HUES48 (cell line): ENCODE results near the gene STARD7.

ENCODE experiments used
- H3K27ac ChIP-seq: one replicate; pipeline ENCODE4 v1.7.0; 2013; ENCODE audit warnings: low read depth, low read length, inconsistent platforms
- H3K27me3 ChIP-seq: 2 replicates; pipeline ENCODE4 v1.6.1; 2013; ENCODE audit warnings: mild to moderate bottlenecking, low read length; ENCODE audit not compliant: control insufficient read depth, insufficient read depth
- H3K36me3 ChIP-seq: 2 replicates; pipeline ENCODE4 v1.6.1; 2013; ENCODE audit warnings: low read length; ENCODE audit not compliant: control insufficient read depth, insufficient read depth
- H3K4me1 ChIP-seq: 2 replicates; pipeline ENCODE4 v1.6.1; 2013; ENCODE audit warnings: mild to moderate bottlenecking, low read length; ENCODE audit not compliant: control insufficient read depth, insufficient read depth
- H3K4me3 ChIP-seq: 2 replicates; pipeline ENCODE4 v1.5.1; 2013; ENCODE audit warnings: mild to moderate bottlenecking, low read depth, low read length
- H3K9ac ChIP-seq: 2 replicates; pipeline ENCODE4 v1.6.1; 2013; ENCODE audit warnings: mild to moderate bottlenecking, low read depth, low read length, moderate library complexity
- H3K9me3 ChIP-seq: 2 replicates; pipeline ENCODE4 v1.6.1; 2013; ENCODE audit warnings: low read length; ENCODE audit not compliant: control insufficient read depth, insufficient read depth

The STARD7 gene

GRCh38 chr2:96247896-96248295, 39.3 kb upstream of the STARD7 start:
- H3K36me3 ChIP-seq, result peaks cover 14% of the 10 kb centered on the region
- no peaks in the 10 kb centered on the region for H3K27me3 ChIP-seq
- H3K4me3 ChIP-seq, result no peak overlapping the region
- no peaks in the 10 kb centered on the region for H3K9me3 ChIP-seq
- H3K9ac ChIP-seq, result no peak overlapping the region
- no peaks in the 10 kb centered on the region for H3K4me1 ChIP-seq
- H3K27ac ChIP-seq, result no peak overlapping the region

GRCh38 chr2:96247009-96247408, 38.4 kb upstream of the STARD7 start:
- no peak overlapping the region for H3K27ac ChIP-seq
- H3K36me3 ChIP-seq, result peaks cover 5% of the 10 kb centered on the region
- no peak overlapping the region for H3K9ac ChIP-seq
- no peaks in the 10 kb centered on the region for H3K4me1 ChIP-seq
- no peaks in the 10 kb centered on the region for H3K27me3 ChIP-seq
- no peak overlapping the region for H3K4me3 ChIP-seq
- H3K9me3 ChIP-seq, result no peaks in the 10 kb centered on the region

- Histone ChIP-seq H3K27me3 (no peaks in the 10 kb centered on the region), H3K9me3 (no peaks in the 10 kb centered on the region), H3K9ac (no peak overlapping the region), H3K27ac (no peak overlapping the region), H3K4me1 (no peaks in the 10 kb centered on the region), H3K36me3 (0 out of 2 replicates have a peak, but pooled peaks cover 3% of the 10 kb centered on the region), H3K4me3 (no peak overlapping the region)
Measured at GRCh38 chr2:96245609-96246390, 37.2 kb upstream of the STARD7 start.

- Histone ChIP-seq H3K4me1 (no peaks in the 10 kb centered on the region), H3K27ac (no peak overlapping the region), H3K4me3 (no peak overlapping the region), H3K27me3 (no peaks in the 10 kb centered on the region), H3K9ac (no peak overlapping the region), H3K9me3 (no peaks in the 10 kb centered on the region), H3K36me3 (no peaks in the 10 kb centered on the region)
Measured at GRCh38 chr2:96243843-96244242, 35.2 kb upstream of the STARD7 start.

GRCh38 chr2:96241900-96242611, 33.4 kb upstream of the STARD7 start:
- no peak overlapping the region for H3K27ac ChIP-seq

GRCh38 chr2:96241227-96241626, 32.6 kb upstream of the STARD7 start:
- Histone ChIP-seq H3K27ac (no peak overlapping the region), H3K36me3 (no peaks in the 10 kb centered on the region), H3K9me3 (no peaks in the 10 kb centered on the region), H3K27me3 (no peaks in the 10 kb centered on the region), H3K4me1 (no peaks in the 10 kb centered on the region), H3K4me3 (no peak overlapping the region), H3K9ac (no peak overlapping the region)

More at GRCh38 chr2:96241900-96242611, 33.4 kb upstream of the STARD7 start:
- Histone ChIP-seq H3K9me3 (no peaks in the 10 kb centered on the region), H3K4me1 (no peaks in the 10 kb centered on the region), H3K4me3 (no peak overlapping the region), H3K36me3 (no peaks in the 10 kb centered on the region), H3K9ac (no peak overlapping the region), H3K27me3 (no peaks in the 10 kb centered on the region)

GRCh38 chr2:96240341-96241038, 31.9 kb upstream of the STARD7 start:
- no peaks in the 10 kb centered on the region for H3K27me3 ChIP-seq
- H3K4me3 ChIP-seq, result no peak overlapping the region
- no peaks in the 10 kb centered on the region for H3K9me3 ChIP-seq
- no peaks in the 10 kb centered on the region for H3K36me3 ChIP-seq
- no peaks in the 10 kb centered on the region for H3K4me1 ChIP-seq
- H3K27ac ChIP-seq, result no peak overlapping the region
- H3K9ac ChIP-seq, result no peak overlapping the region

- no peaks in the 10 kb centered on the region for H3K4me1 ChIP-seq
- H3K9me3 ChIP-seq, result no peaks in the 10 kb centered on the region
- H3K27ac ChIP-seq, result no peak overlapping the region
- H3K4me3 ChIP-seq, result no peak overlapping the region
- no peak overlapping the region for H3K9ac ChIP-seq
- H3K36me3 ChIP-seq, result no peaks in the 10 kb centered on the region
- no peaks in the 10 kb centered on the region for H3K27me3 ChIP-seq
Measured at GRCh38 chr2:96239745-96240264, 31.2 kb upstream of the STARD7 start.

- Histone ChIP-seq H3K9me3 (no peaks in the 10 kb centered on the region), H3K27ac (no peak overlapping the region), H3K9ac (no peak overlapping the region), H3K4me1 (no peaks in the 10 kb centered on the region), H3K4me3 (no peak overlapping the region), H3K27me3 (no peaks in the 10 kb centered on the region), H3K36me3 (no peaks in the 10 kb centered on the region)
Measured at GRCh38 chr2:96239091-96239490, 30.5 kb upstream of the STARD7 start.

GRCh38 chr2:96238266-96238665, 29.6 kb upstream of the STARD7 start:
- H3K36me3 ChIP-seq, result no peaks in the 10 kb centered on the region
- H3K27ac ChIP-seq, result no peak overlapping the region
- H3K4me3 ChIP-seq, result no peak overlapping the region

GRCh38 chr2:96236882-96237281, 28.3 kb upstream of the STARD7 start:
- no peaks in the 10 kb centered on the region for H3K36me3 ChIP-seq
- no peaks in the 10 kb centered on the region for H3K27me3 ChIP-seq
- no peak overlapping the region for H3K4me3 ChIP-seq
- no peaks in the 10 kb centered on the region for H3K9me3 ChIP-seq
- no peaks in the 10 kb centered on the region for H3K4me1 ChIP-seq
- H3K9ac ChIP-seq, result no peak overlapping the region
- no peak overlapping the region for H3K27ac ChIP-seq

More at GRCh38 chr2:96238266-96238665, 29.6 kb upstream of the STARD7 start:
- H3K9me3 ChIP-seq, result no peaks in the 10 kb centered on the region
- no peaks in the 10 kb centered on the region for H3K27me3 ChIP-seq
- no peak overlapping the region for H3K9ac ChIP-seq
- H3K4me1 ChIP-seq, result no peaks in the 10 kb centered on the region
